ENCODE data around the gene NVL. TPM values are rescaled to one million over a fixed set of nuclear protein-coding genes. Genes with fewer than 3 reads are reported as not detected.

NVL gene
- polyA plus RNA-seq, 1 of the 3 experiments (the other 2 are of a cell fraction): 12.4 TPM

GRCh38 chr1:224300346-224300745 is 29.6 kb downstream of the NVL start (continued):
- TF ChIP-seq FOXJ3 (CRISPR knock-in tag; IDR thresholded peaks at IDR 0.05): no peak
- no peak for TF ChIP-seq NFIC (IDR thresholded peaks at IDR 0.05; ENCODE audit: borderline replicate concordance)
- no peak for TF ChIP-seq FOXM1 (IDR thresholded peaks at IDR 0.05; ENCODE audit: low read depth)
- no peak for TF ChIP-seq ELF1 (IDR thresholded peaks at IDR 0.05)
- no peak for TF ChIP-seq SMC3 (IDR thresholded peaks at IDR 0.05; ENCODE audit: low read depth, low read length)
- no peak for TF ChIP-seq MEF2A (IDR thresholded peaks at IDR 0.05; ENCODE audit: borderline replicate concordance, low read depth)
- TF ChIP-seq MXI1 (IDR thresholded peaks at IDR 0.05; ENCODE audit: low read depth, low read length): no peak
- no peak for TF ChIP-seq TEAD4 (IDR thresholded peaks at IDR 0.05; ENCODE audit: borderline replicate concordance, insufficient read depth)
- TF ChIP-seq GATA2 (CRISPR knock-in tag; IDR thresholded peaks at IDR 0.05): no peak
- TF ChIP-seq NRF1 (IDR thresholded peaks at IDR 0.05; ENCODE audit: low read depth, low read length): no peak
- TF ChIP-seq CHD2 (IDR thresholded peaks at IDR 0.05; ENCODE audit: low read length, partially characterized antibody): no peak
- no peak for TF ChIP-seq REST (IDR thresholded peaks at IDR 0.05; ENCODE audit: low read depth, low read length)

GRCh38 chr1:224298346-224299330 is 31.3 kb downstream of the NVL start:
- peaks cover 56 to 69% of the 10 kb centered on the region in 2 experiments for H3K36me3 ChIP-seq (replicated peaks in 1 of 2; ENCODE audit: control insufficient read depth in 1 of 2, insufficient read depth in 2 of 2, low read length in 1 of 2)
- H3K9ac ChIP-seq: no peak overlapping the region
- TF ChIP-seq USF2 (IDR thresholded peaks at IDR 0.05; ENCODE audit: borderline replicate concordance, low read depth, low read length) (no peak), POLR2AphosphoS5 (IDR thresholded peaks at IDR 0.05; ENCODE audit: low read depth, low read length) (no peak), FOXM1 (IDR thresholded peaks at IDR 0.05; ENCODE audit: low read depth) (no peak), REST (IDR thresholded peaks at IDR 0.05; ENCODE audit: low read depth, low read length) (no peak), CTCF (IDR thresholded peaks at IDR 0.05) (no peak), NFIC (IDR thresholded peaks at IDR 0.05; ENCODE audit: borderline replicate concordance) (no peak), FOSL2 (IDR thresholded peaks at IDR 0.05; ENCODE audit: borderline replicate concordance, low read depth) (no peak), MXI1 (IDR thresholded peaks at IDR 0.05; ENCODE audit: low read depth, low read length) (no peak)
- no peak for DNase-seq
- H3K9me3 ChIP-seq: no peaks in the 10 kb centered on the region
- CTCF ChIA-PET: no interaction called here
- H3K4me3 ChIP-seq (ENCODE audit: low read depth in 2 of 2, low read length in 1 of 2): no peak overlapping the region
- H4K20me1 ChIP-seq (ENCODE audit: insufficient read depth): peaks cover 6% of the 10 kb centered on the region; the same call in 1 of the 2 replicates
- WGBS (ENCODE audit: low lambda C conversion rate): 96% methylated on average over 8 of the region's 8 CpGs
- no peaks in the 10 kb centered on the region for H3K79me2 ChIP-seq (ENCODE audit: insufficient read depth)
- peaks cover 15% of the 10 kb centered on the region for H3F3A ChIP-seq (replicated peaks; ENCODE audit: insufficient read depth)
- POLR2A ChIA-PET: no interaction called here
- H3K27ac ChIP-seq (ENCODE audit: low read depth in 2 of 2, low read length in 1 of 2): no peak overlapping the region
- H3K27me3 ChIP-seq (ENCODE audit: insufficient read depth): no peaks in the 10 kb centered on the region
- H3K4me2 ChIP-seq: no peak overlapping the region
- 0 out of 4 replicates have a peak, but pooled peaks cover 0 to 3% of the 10 kb centered on the region in 2 experiments for H3K4me1 ChIP-seq (ENCODE audit: control insufficient read depth in 1 of 2, insufficient read depth in 2 of 2, low read depth in 1 of 2, low read length in 1 of 2)
- H2AFZ ChIP-seq (ENCODE audit: low read depth): no peak overlapping the region
- no peaks in the 10 kb centered on the region for H3K9me2 ChIP-seq

Measured in SK-N-SH (cell line).